CD4-positive, alpha-beta memory T cell (primary cell): Measurements from ENCODE around the gene SART1. TPM values are rescaled to one million over a fixed set of nuclear protein-coding genes. Genes with fewer than 3 reads are reported as not detected.

Experiments
- CTCF ChIA-PET: fragments of 350-600 bp; sonication (Branson Sonifier 250); formaldehyde crosslinking; loops from one replicate; lab custom pipeline; 2021; ENCODE audit warnings: inconsistent platforms; ENCODE audit not compliant: partially characterized antibody; lab: Charles Lee
- POLR2A ChIA-PET: fragments of 350-600 bp; sonication (Branson Sonifier 250); formaldehyde crosslinking; loops from one replicate; lab custom pipeline; 2021; ENCODE audit not compliant: partially characterized antibody; lab: Charles Lee
- DNase-seq, 5 donors: peaks; one replicate each; pipeline versions ENCODE4 v3.0.0 to v3.0.0-alpha.2; 2020 to 2022; ENCODE audit warnings: mixed read lengths in 1 of 5
- H3K27ac ChIP-seq: one replicate; pipeline ENCODE4 v1.7.0; 2013; ENCODE audit warnings: low read depth, low read length
- H3K27me3 ChIP-seq: 2 replicates; pipeline ENCODE4 v1.7.0; 2013; ENCODE audit warnings: mild to moderate bottlenecking, low read length, moderate library complexity; ENCODE audit not compliant: insufficient read depth
- H3K36me3 ChIP-seq: 2 replicates; pipeline ENCODE4 v1.7.0; 2013; ENCODE audit warnings: mild to moderate bottlenecking, low read length, moderate library complexity; ENCODE audit not compliant: insufficient read depth
- H3K4me1 ChIP-seq: 2 replicates; pipeline ENCODE4 v1.7.0; 2013; ENCODE audit warnings: mild to moderate bottlenecking, low read length, moderate library complexity; ENCODE audit not compliant: insufficient read depth
- H3K4me3 ChIP-seq, 2 donors: one replicate each; pipeline ENCODE4 v1.7.0; 2013; ENCODE audit warnings: low read length in 2 of 2, mild to moderate bottlenecking in 1 of 2
- H3K9me3 ChIP-seq, 2 donors: one replicate each; pipeline ENCODE4 v1.7.0; 2013; ENCODE audit warnings: low read length in 2 of 2, control low read depth in 1 of 2; ENCODE audit not compliant: control insufficient read depth in 1 of 2
- H3K27ac Mint-ChIP-seq, 7 donors: one replicate each; pipeline ENCODE4 v1.8.0; 2020 to 2021; ENCODE audit warnings: mixed read lengths in 7 of 7, mild to moderate bottlenecking in 6 of 7, inconsistent platforms in 3 of 7, moderate library complexity in 3 of 7
- H3K27me3 Mint-ChIP-seq, 2 donors: one replicate each; pipeline ENCODE4 v1.8.0; 2020 to 2021; ENCODE audit warnings: mixed read lengths in 2 of 2
- H3K36me3 Mint-ChIP-seq, 2 donors: one replicate each; pipeline ENCODE4 v1.8.0; 2020 to 2021; ENCODE audit warnings: mixed read lengths in 2 of 2, inconsistent platforms in 1 of 2, mild to moderate bottlenecking in 1 of 2
- H3K4me1 Mint-ChIP-seq, 4 donors: one replicate each; pipeline ENCODE4 v1.8.0; 2020 to 2021; ENCODE audit warnings: mixed read lengths in 4 of 4, mild to moderate bottlenecking in 1 of 4
- H3K4me3 Mint-ChIP-seq, 8 donors: one replicate each; pipeline ENCODE4 v1.8.0; 2020 to 2021; ENCODE audit warnings: mixed read lengths in 8 of 8, mild to moderate bottlenecking in 7 of 8, moderate library complexity in 6 of 8, inconsistent platforms in 3 of 8
- H3K9me3 Mint-ChIP-seq, 8 donors: one replicate each; pipeline ENCODE4 v1.8.0; 2020 to 2021; ENCODE audit warnings: mixed read lengths in 8 of 8, mild to moderate bottlenecking in 5 of 8, inconsistent platforms in 3 of 8, moderate library complexity in 1 of 8
- intact Hi-C: fragments of 100-400 bp; cut with micrococcal nuclease; formaldehyde crosslinking; loops from one replicate; pipeline ENCODE4 v1.15.1; 2023
- polyA plus RNA-seq, 2 donors: library from polyadenylated mRNA; unstranded; fragments of 300-500 nt; fragmentation: Illumina TruSeq; gene quantifications; one replicate each; pipeline ENCODE4 v1.2.3, GENCODE V29; 2021
- total RNA-seq, 2 experiments: library from RNA; stranded (reverse); gene quantifications; one replicate each; pipeline ENCODE4 v1.2.3, GENCODE V29; 2021

SART1 gene
- total and polyA plus RNA-seq, 4 experiments from 2014 or later = 11.5 to 90.6 (median 67.2) TPM

- Histone ChIP-seq H3K27ac (no peak overlapping the region), H3K9me3 (no peaks in the 10 kb centered on the region), H3K4me1 (no peaks in the 10 kb centered on the region), H3K27me3 (peaks cover 13% of the 10 kb centered on the region), H3K36me3 (no peaks in the 10 kb centered on the region), H3K4me3 (no peak overlapping the region)
- intact Hi-C loops = no loop called here
- no peak overlapping the region for H3K4me3 Mint-ChIP-seq
- H3K4me1 Mint-ChIP-seq = peaks cover 0 to 5% (median 3%) of the 10 kb centered on the region in 4 donors
- POLR2A ChIA-PET = no interaction called here
- no peak for DNase-seq
- H3K27ac Mint-ChIP-seq = no peak overlapping the region
- CTCF ChIA-PET = interaction anchor here (2.7 to 3.7 kb wide), 2 partner anchors 11 to 34 kb away, joined by 9 to 16 read pairs; no protein-coding TSS in a partner anchor
- H3K27me3 Mint-ChIP-seq = peaks cover 9 to 14% of the 10 kb centered on the region in 2 donors
- H3K9me3 Mint-ChIP-seq = no peaks in the 10 kb centered on the region
- H3K36me3 Mint-ChIP-seq = no peaks in the 10 kb centered on the region
These were observed 49.8 kb downstream of the SART1 start for GRCh38 chr11:66011239-66011784.

GRCh38 chr11:66011785-66012303 lies 50.3 kb downstream of the SART1 start, which contains the start of gene CST6:
Gene CST6 (plus strand): TSS chr11:66012008. CDS start chr11:66012045, 37 bp downstream.
- POLR2A ChIA-PET = interaction anchor here (0.6 kb wide), 1 partner anchor 159 kb away, joined by 3 read pairs; no protein-coding TSS in a partner anchor
- H3K9me3 ChIP-seq = no peaks in the 10 kb centered on the region
- H3K36me3 ChIP-seq = no peaks in the 10 kb centered on the region
- H3K36me3 Mint-ChIP-seq = no peaks in the 10 kb centered on the region
- DNase-seq = no peak
- peaks cover 13% of the 10 kb centered on the region for H3K27me3 ChIP-seq
- peak within 1 kb of the TSS in 1 of 8 donors; percentile 16 for H3K4me3 Mint-ChIP-seq
- H3K4me3 ChIP-seq = no peak within 1 kb of the TSS
- CTCF ChIA-PET = interaction anchor here (2.7 to 3.7 kb wide), 2 partner anchors 11 to 33 kb away, joined by 9 to 16 read pairs; no protein-coding TSS in a partner anchor
- intact Hi-C loops = no loop called here
- H3K9me3 Mint-ChIP-seq = no peaks in the 10 kb centered on the region
- H3K27ac ChIP-seq = no peak within 1 kb of the TSS
- peaks cover 9 to 14% of the 10 kb centered on the region in 2 donors for H3K27me3 Mint-ChIP-seq
- no peaks in the 10 kb centered on the region for H3K4me1 ChIP-seq
- peaks cover 0 to 5% (median 3%) of the 10 kb centered on the region in 4 donors for H3K4me1 Mint-ChIP-seq
- H3K27ac Mint-ChIP-seq = peak within 1 kb of the TSS in 1 of 7 donors; percentile 35

- DNase-seq = no peak
- H3K9me3 ChIP-seq = no peaks in the 10 kb centered on the region
- Mint-ChIP-seq H3K36me3 (no peaks in the 10 kb centered on the region), H3K27ac (no peak overlapping the region), H3K4me1 (peaks cover 0 to 5% (median 3%) of the 10 kb centered on the region in 4 donors), H3K4me3 (peak overlapping the region in 1 of 8 donors; percentile 16), H3K27me3 (peaks cover 9 to 14% of the 10 kb centered on the region in 2 donors), H3K9me3 (no peaks in the 10 kb centered on the region)
- no peak overlapping the region for H3K4me3 ChIP-seq
- H3K27ac ChIP-seq = no peak overlapping the region
- H3K36me3 ChIP-seq = no peaks in the 10 kb centered on the region
- H3K27me3 ChIP-seq = peaks cover 13% of the 10 kb centered on the region
- H3K4me1 ChIP-seq = no peaks in the 10 kb centered on the region
- POLR2A ChIA-PET = interaction anchor here (0.6 kb wide), 1 partner anchor 158 kb away, joined by 3 read pairs; no protein-coding TSS in a partner anchor
- intact Hi-C loops = no loop called here
- CTCF ChIA-PET = interaction anchor here (0.6 to 3.7 kb wide), 3 partner anchors 10 to 164 kb away, joined by 3 to 16 read pairs (median 9); no protein-coding TSS in a partner anchor
These were observed 50.9 kb downstream of the SART1 start for GRCh38 chr11:66012371-66012945.

- intact Hi-C loops = no loop called here
- Mint-ChIP-seq H3K4me3 (no peak overlapping the region), H3K27me3 (peaks cover 9 to 14% of the 10 kb centered on the region in 2 donors), H3K27ac (no peak overlapping the region), H3K9me3 (no peaks in the 10 kb centered on the region), H3K4me1 (peaks cover 0 to 5% (median 2%) of the 10 kb centered on the region in 4 donors), H3K36me3 (no peaks in the 10 kb centered on the region)
- H3K4me3 ChIP-seq = no peak overlapping the region
- ChIA-PET CTCF (interaction anchor here (0.6 to 3.7 kb wide), 3 partner anchors 10 to 165 kb away, joined by 3 to 16 read pairs (median 9); no protein-coding TSS in a partner anchor), POLR2A (no interaction called here)
- H3K36me3 ChIP-seq = no peaks in the 10 kb centered on the region
- H3K27ac ChIP-seq = no peak overlapping the region
- H3K9me3 ChIP-seq = no peaks in the 10 kb centered on the region
- H3K27me3 ChIP-seq = peaks cover 13% of the 10 kb centered on the region
- no peak for DNase-seq
- H3K4me1 ChIP-seq = no peaks in the 10 kb centered on the region
These were observed 51.6 kb downstream of the SART1 start for GRCh38 chr11:66012946-66013761.

- CTCF ChIA-PET = interaction anchor here (0.6 to 3.7 kb wide), 3 partner anchors 9 to 308 kb away, joined by 3 to 16 read pairs (median 9); no protein-coding TSS in a partner anchor
- POLR2A ChIA-PET = no interaction called here
These were observed 52.2 kb downstream of the SART1 start for GRCh38 chr11:66013762-66014100.

GRCh38 chr11:66014804-66015453 lies 53.4 kb downstream of the SART1 start:
- Histone ChIP-seq H3K9me3 (no peaks in the 10 kb centered on the region), H3K27me3 (peaks cover 13% of the 10 kb centered on the region), H3K4me3 (no peak overlapping the region), H3K36me3 (no peaks in the 10 kb centered on the region), H3K27ac (no peak overlapping the region), H3K4me1 (no peaks in the 10 kb centered on the region)
- Mint-ChIP-seq H3K36me3 (no peaks in the 10 kb centered on the region), H3K4me3 (no peak overlapping the region), H3K9me3 (no peaks in the 10 kb centered on the region), H3K27me3 (peaks cover 9 to 14% of the 10 kb centered on the region in 2 donors), H3K27ac (peak overlapping the region in 1 of 7 donors; percentile 38), H3K4me1 (peaks cover 0 to 5% (median 2%) of the 10 kb centered on the region in 4 donors)
- intact Hi-C loops = no loop called here
- ChIA-PET POLR2A (no interaction called here), CTCF (no interaction called here)
- DNase-seq = no peak

More at GRCh38 chr11:66013762-66014100, 52.2 kb downstream of the SART1 start:
- Mint-ChIP-seq H3K4me1 (peaks cover 0 to 5% (median 2%) of the 10 kb centered on the region in 4 donors), H3K9me3 (no peaks in the 10 kb centered on the region), H3K27me3 (peaks cover 9 to 14% of the 10 kb centered on the region in 2 donors), H3K36me3 (no peaks in the 10 kb centered on the region), H3K27ac (no peak overlapping the region), H3K4me3 (no peak overlapping the region)
- no peaks in the 10 kb centered on the region for H3K4me1 ChIP-seq
- intact Hi-C loops = no loop called here
- no peak overlapping the region for H3K4me3 ChIP-seq
- H3K27me3 ChIP-seq = peaks cover 13% of the 10 kb centered on the region
- H3K36me3 ChIP-seq = no peaks in the 10 kb centered on the region
- no peak overlapping the region for H3K27ac ChIP-seq
- H3K9me3 ChIP-seq = no peaks in the 10 kb centered on the region
- no peak for DNase-seq
